Fibroblast of lung (primary cell): ENCODE measurements around the gene KRTAP20-1. TPM values are rescaled to one million over a fixed set of nuclear protein-coding genes. Genes with fewer than 3 reads are reported as not detected.

Experiments used
- DNase-seq, 2 donors: peaks; one replicate each; pipeline versions ENCODE4 v3.0.0 to v3.0.0-alpha.2; 2010; ENCODE audit warnings: low read depth in 2 of 2
- H2AFZ ChIP-seq: 2 replicates; pipeline ENCODE4 v1.5.1; 2012; ENCODE audit warnings: low read length, control low read depth, inconsistent platforms
- H3K27ac ChIP-seq: 2 replicates; pipeline ENCODE4 v1.5.1; 2011; ENCODE audit warnings: low read length, control low read depth; ENCODE audit not compliant: insufficient read depth
- H3K27me3 ChIP-seq: 2 replicates; pipeline ENCODE4 v1.5.1; 2011; ENCODE audit warnings: mild to moderate bottlenecking, low read length; ENCODE audit not compliant: control insufficient read depth, insufficient read depth
- H3K36me3 ChIP-seq: 2 replicates; pipeline ENCODE4 v1.5.1; 2011; ENCODE audit warnings: low read length; ENCODE audit not compliant: control insufficient read depth, insufficient read depth
- H3K4me1 ChIP-seq: 2 replicates; pipeline ENCODE4 v1.5.1; 2011; ENCODE audit warnings: low read length; ENCODE audit not compliant: control insufficient read depth, insufficient read depth; ENCODE audit errors: extremely low read depth
- H3K4me2 ChIP-seq: 2 replicates; pipeline ENCODE4 v1.5.1; 2011; ENCODE audit warnings: low read length, control low read depth; ENCODE audit not compliant: insufficient read depth; ENCODE audit errors: extremely low read depth
- H3K4me3 ChIP-seq, 4 experiments: fragments of 200-600 bp in 1 of 4; sonication (generic) in 1 of 4; replicated peaks in 1 of 4; 2 replicates each; pipeline ENCODE4 v1.5.1; 2011 to 2016; ENCODE audit warnings: low read length in 4 of 4, low read depth in 3 of 4, mild to moderate bottlenecking in 3 of 4, control low read depth in 2 of 4, inconsistent platforms in 1 of 4, mixed read lengths in 1 of 4; ENCODE audit not compliant: insufficient read depth in 1 of 4; ENCODE audit errors: control extremely low read depth in 1 of 4
- H3K79me2 ChIP-seq: 2 replicates; pipeline ENCODE4 v1.5.1; 2012; ENCODE audit warnings: mild to moderate bottlenecking, low read length, inconsistent platforms; ENCODE audit not compliant: control insufficient read depth, insufficient read depth
- H3K9ac ChIP-seq: 2 replicates; pipeline ENCODE4 v1.5.1; 2011; ENCODE audit warnings: mild to moderate bottlenecking, low read length, control low read depth; ENCODE audit not compliant: insufficient read depth
- H3K9me3 ChIP-seq: 2 replicates; pipeline ENCODE4 v1.5.1; 2012; ENCODE audit warnings: low read depth, low read length; ENCODE audit not compliant: control insufficient read depth, insufficient read depth
- H4K20me1 ChIP-seq: 2 replicates; pipeline ENCODE4 v1.5.1; 2011; ENCODE audit warnings: low read length; ENCODE audit not compliant: control insufficient read depth, insufficient read depth; ENCODE audit errors: extremely low read depth
- CTCF ChIP-seq, 2 donors: IDR thresholded peaks in 1 of 2; conservative IDR thresholded peaks in 1 of 2; 1 replicate in 1 of 2; 2 replicates in 1 of 2; pipeline ENCODE4 v1.5.1; 2011 to 2012; ENCODE audit warnings: low read length in 2 of 2, control low read depth in 1 of 2, inconsistent platforms in 1 of 2, low read depth in 1 of 2, mild to moderate bottlenecking in 1 of 2
- EZH2 ChIP-seq: IDR thresholded peaks from 2 replicates; pipeline ENCODE4 v1.5.1; 2012; ENCODE audit warnings: low read length, control low read depth, mild to moderate bottlenecking; ENCODE audit errors: missing control alignments
- polyA plus RNA-seq, 2 donors: library from polyadenylated mRNA; depleted of rRNA in 1 of 2; stranded (reverse) in 1 of 2; unstranded in 1 of 2; fragments of >200 nt; gene quantifications; 2 replicates each; pipeline ENCODE4 v1.2.1, GENCODE V29; 2011 to 2012; ENCODE audit warnings: missing spikeins in 1 of 2
- total RNA-seq: library from RNA; depleted of rRNA; stranded (reverse); fragments of >200 nt; gene quantifications from 2 replicates; pipeline ENCODE4 v1.2.1, GENCODE V29; 2014

KRTAP20-1 gene
- total and polyA plus RNA-seq, 2 donors (not counting 1 experiment from before 2014, with no cell fraction given): not detected

- DNase-seq: no peak
- H4K20me1 ChIP-seq: no peaks in the 10 kb centered on the region
- H3K4me2 ChIP-seq: no peak within 1 kb of the TSS
- no peak within 1 kb of the TSS for H3K4me3 ChIP-seq
- no peaks in the 10 kb centered on the region for H3K9me3 ChIP-seq
- TF ChIP-seq CTCF (conservative IDR thresholded peaks at IDR 0.05 in 1 of 2, IDR thresholded peaks at IDR 0.05 in 1 of 2; ENCODE audit: low read depth in 1 of 2, low read length in 2 of 2) (no peak), EZH2 (no peak)
- H3K9ac ChIP-seq: no peak within 1 kb of the TSS
- H3K27me3 ChIP-seq: no peaks in the 10 kb centered on the region
- no peaks in the 10 kb centered on the region for H3K79me2 ChIP-seq
- H2AFZ ChIP-seq: no peak within 1 kb of the TSS
- no peaks in the 10 kb centered on the region for H3K4me1 ChIP-seq
- H3K27ac ChIP-seq: no peak within 1 kb of the TSS
- H3K36me3 ChIP-seq: no peaks in the 10 kb centered on the region
Measured at GRCh38 chr21:30590297-30590696, 25.9 kb upstream of the KRTAP20-1 start, which contains the start of gene KRTAP22-2. TSS of gene KRTAP22-2 (minus strand) at chr21:30590397.

GRCh38 chr21:30592140-30592539 lies 24.1 kb upstream of the KRTAP20-1 start, which contains the start of gene KRTAP6-3:
TSS of gene KRTAP6-3 (plus strand) at chr21:30592440. CDS start at chr21:30592446, 6 bp downstream.
- Histone ChIP-seq H3K4me1 (no peaks in the 10 kb centered on the region), H3K4me3 (no peak within 1 kb of the TSS), H3K27ac (no peak within 1 kb of the TSS), H3K36me3 (no peaks in the 10 kb centered on the region), H3K27me3 (no peaks in the 10 kb centered on the region), H3K4me2 (no peak within 1 kb of the TSS), H3K79me2 (no peaks in the 10 kb centered on the region), H2AFZ (no peak within 1 kb of the TSS), H3K9me3 (no peaks in the 10 kb centered on the region), H4K20me1 (no peaks in the 10 kb centered on the region), H3K9ac (no peak within 1 kb of the TSS)
- no peak for TF ChIP-seq CTCF (conservative IDR thresholded peaks at IDR 0.05 in 1 of 2, IDR thresholded peaks at IDR 0.05 in 1 of 2; ENCODE audit: low read depth in 1 of 2, low read length in 2 of 2)
- TF ChIP-seq EZH2: no peak
- DNase-seq: no peak

GRCh38 chr21:30598802-30599201 lies 17.4 kb upstream of the KRTAP20-1 start, which contains the start of gene KRTAP6-2:
TSS of gene KRTAP6-2 (minus strand) at chr21:30598902. CDS start at chr21:30598874, 28 bp downstream.
- H3K4me2 ChIP-seq: no peak within 1 kb of the TSS
- H3K27ac ChIP-seq: no peak within 1 kb of the TSS
- H3K4me3 ChIP-seq: no peak within 1 kb of the TSS
- TF ChIP-seq CTCF (conservative IDR thresholded peaks at IDR 0.05 in 1 of 2, IDR thresholded peaks at IDR 0.05 in 1 of 2; ENCODE audit: low read depth in 1 of 2, low read length in 2 of 2): no peak
- TF ChIP-seq EZH2: no peak
- no peak within 1 kb of the TSS for H2AFZ ChIP-seq
- no peaks in the 10 kb centered on the region for H4K20me1 ChIP-seq
- H3K9me3 ChIP-seq: no peaks in the 10 kb centered on the region
- H3K4me1 ChIP-seq: no peaks in the 10 kb centered on the region
- H3K36me3 ChIP-seq: no peaks in the 10 kb centered on the region
- no peak for DNase-seq
- H3K79me2 ChIP-seq: no peaks in the 10 kb centered on the region
- no peaks in the 10 kb centered on the region for H3K27me3 ChIP-seq
- no peak within 1 kb of the TSS for H3K9ac ChIP-seq
